Central memory CD8-positive, alpha-beta T cell (primary cell): ENCODE data around the gene RHBG.
"Not testable (repeated sequence)": the region's sequence is repeated elsewhere in the genome, so short reads cannot be mapped to it uniquely, and the experiment has no call there.

Source experiments
- ATAC-seq: fragments of 150-1000 bp; cut with Tn5 transposase; replicated peaks from 2 replicates; pipeline ENCODE4 v1.10.0; 2022; ENCODE audit warnings: mild to moderate bottlenecking, moderate FRiP score, moderate number of reproducible peaks; ENCODE audit not compliant: poor library complexity, severe bottlenecking; ENCODE audit errors: extremely low read depth
- DNase-seq, 2 donors: peaks; one replicate each; pipeline ENCODE4 v3.0.0; 2021; ENCODE audit warnings: low spot score in 2 of 2
- H3K27ac Mint-ChIP-seq: one replicate; pipeline ENCODE4 v1.8.0; 2022; ENCODE audit warnings: low read depth, mild to moderate bottlenecking, moderate library complexity, mixed read lengths
- H3K27me3 Mint-ChIP-seq: one replicate; pipeline ENCODE4 v1.8.0; 2022; ENCODE audit warnings: mixed read lengths
- H3K36me3 Mint-ChIP-seq: one replicate; pipeline ENCODE4 v1.8.0; 2022; ENCODE audit warnings: mild to moderate bottlenecking, moderate library complexity, mixed read lengths; ENCODE audit not compliant: insufficient read depth
- H3K4me1 Mint-ChIP-seq: one replicate; pipeline ENCODE4 v1.8.0; 2022; ENCODE audit warnings: mixed read lengths
- H3K4me3 Mint-ChIP-seq: one replicate; pipeline ENCODE4 v1.8.0; 2022; ENCODE audit warnings: mild to moderate bottlenecking, moderate library complexity, mixed read lengths
- H3K9me3 Mint-ChIP-seq: one replicate; pipeline ENCODE4 v1.8.0; 2022; ENCODE audit warnings: mixed read lengths

Gene RHBG, protein sequence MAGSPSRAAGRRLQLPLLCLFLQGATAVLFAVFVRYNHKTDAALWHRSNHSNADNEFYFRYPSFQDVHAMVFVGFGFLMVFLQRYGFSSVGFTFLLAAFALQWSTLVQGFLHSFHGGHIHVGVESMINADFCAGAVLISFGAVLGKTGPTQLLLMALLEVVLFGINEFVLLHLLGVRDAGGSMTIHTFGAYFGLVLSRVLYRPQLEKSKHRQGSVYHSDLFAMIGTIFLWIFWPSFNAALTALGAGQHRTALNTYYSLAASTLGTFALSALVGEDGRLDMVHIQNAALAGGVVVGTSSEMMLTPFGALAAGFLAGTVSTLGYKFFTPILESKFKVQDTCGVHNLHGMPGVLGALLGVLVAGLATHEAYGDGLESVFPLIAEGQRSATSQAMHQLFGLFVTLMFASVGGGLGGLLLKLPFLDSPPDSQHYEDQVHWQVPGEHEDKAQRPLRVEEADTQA

DNA sequence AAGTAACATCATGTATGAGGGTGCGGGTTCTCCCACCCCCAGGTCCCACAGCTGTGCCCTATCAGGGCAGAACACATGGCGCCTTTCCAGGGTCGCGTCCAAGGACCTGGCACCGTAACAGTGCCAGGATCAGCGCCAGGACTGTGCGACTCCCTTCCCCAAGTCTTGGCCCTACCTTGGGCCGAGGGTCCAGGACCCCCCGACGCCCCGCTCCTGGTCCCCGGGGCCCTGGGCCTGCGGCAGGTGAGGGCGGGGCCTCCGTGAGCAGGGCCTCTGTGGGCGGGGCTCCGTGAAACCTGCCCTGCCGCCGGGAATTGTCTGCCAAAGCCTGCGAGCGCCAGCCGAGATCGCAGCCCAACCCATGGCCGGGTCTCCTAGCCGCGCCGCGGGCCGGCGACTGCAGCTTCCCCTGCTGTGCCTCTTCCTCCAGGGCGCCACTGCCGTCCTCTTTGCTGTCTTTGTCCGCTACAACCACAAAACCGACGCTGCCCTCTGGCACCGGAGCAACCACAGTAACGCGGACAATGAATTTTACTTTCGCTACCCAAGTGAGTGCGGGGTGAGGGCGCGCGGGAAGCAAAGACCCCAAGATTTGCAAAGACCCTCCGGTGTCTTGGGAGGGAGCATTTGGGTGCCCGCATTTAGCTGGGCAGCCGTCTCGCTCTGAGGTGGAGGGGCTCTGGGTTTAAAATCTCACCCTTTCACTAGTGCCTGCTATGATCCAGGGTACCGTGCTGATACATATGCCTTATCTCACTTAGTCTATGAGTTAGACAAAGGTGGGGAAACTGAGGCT is at the start of gene RHBG:
Gene RHBG (plus strand): TSS at position 323 of the 796 bp plus-strand sequence. CDS start 39 bp downstream, at position 362.
- H3K36me3 Mint-ChIP-seq = no peaks in the 10 kb centered on the region
- peaks cover 5% of the 10 kb centered on the region for H3K4me1 Mint-ChIP-seq
- H3K27ac Mint-ChIP-seq = no peak within 1 kb of the TSS
- DNase-seq (no peak), ATAC-seq (no peak)
- H3K4me3 Mint-ChIP-seq = peak within 1 kb of the TSS; percentile 48
- no peaks in the 10 kb centered on the region for H3K9me3 Mint-ChIP-seq
- H3K27me3 Mint-ChIP-seq = peaks cover 71% of the 10 kb centered on the region

DNA sequence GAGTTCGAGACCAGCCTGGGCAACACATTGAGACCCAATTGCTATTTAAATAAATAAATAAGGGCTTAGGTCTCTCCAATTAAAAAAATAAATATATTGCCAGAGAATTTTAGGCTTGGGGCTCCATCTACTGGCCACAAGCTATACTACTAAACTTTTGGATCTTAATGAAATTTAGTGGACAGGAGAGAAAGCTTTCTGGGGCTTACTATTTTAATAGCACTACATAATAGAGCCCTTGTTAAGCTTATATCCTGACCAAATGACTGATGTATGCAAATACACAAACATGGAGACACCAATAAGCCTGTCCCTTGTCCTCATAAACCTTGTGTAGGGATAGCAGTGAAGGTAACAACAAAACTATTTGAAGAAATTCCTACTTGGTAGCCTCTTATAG is 49.3 kb upstream of the RHBG start:
- no peak for ATAC-seq
- Mint-ChIP-seq H3K27me3 (no peaks in the 10 kb centered on the region), H3K4me1 (no peaks in the 10 kb centered on the region), H3K9me3 (no peaks in the 10 kb centered on the region), H3K27ac (no peak overlapping the region), H3K4me3 (no peak overlapping the region), H3K36me3 (peaks cover 79% of the 10 kb centered on the region)
- DNase-seq = no peak

DNA sequence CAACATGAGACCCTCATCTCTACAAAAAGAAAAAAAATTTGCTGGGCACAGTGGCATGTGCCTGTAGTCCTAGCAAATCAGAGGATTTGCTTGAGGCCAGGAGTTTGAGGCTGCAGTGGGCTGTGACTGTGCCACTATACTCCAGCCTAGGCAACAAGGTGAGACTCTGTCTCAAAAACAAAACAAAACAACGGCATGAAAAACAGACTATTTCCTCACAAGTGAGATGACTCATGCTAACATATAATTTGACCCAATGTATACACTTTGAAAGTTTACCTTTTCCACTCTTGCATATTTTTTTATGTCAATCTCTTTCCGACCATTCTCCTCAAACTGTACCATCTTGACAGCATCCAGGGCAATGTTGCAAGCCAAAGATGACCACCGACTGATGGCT is 48.5 kb upstream of the RHBG start:
- no peaks in the 10 kb centered on the region for H3K9me3 Mint-ChIP-seq
- peaks cover 78% of the 10 kb centered on the region for H3K36me3 Mint-ChIP-seq
- no peak for DNase-seq
- no peak overlapping the region for H3K27ac Mint-ChIP-seq
- no peak overlapping the region for H3K4me3 Mint-ChIP-seq
- no peak for ATAC-seq
- H3K27me3 Mint-ChIP-seq = no peaks in the 10 kb centered on the region
- H3K4me1 Mint-ChIP-seq = no peaks in the 10 kb centered on the region

- not testable (repeated sequence) for ATAC-seq, H3K9me3 Mint-ChIP-seq, H3K27ac Mint-ChIP-seq, H3K27me3 Mint-ChIP-seq, H3K4me1 Mint-ChIP-seq, H3K4me3 Mint-ChIP-seq, DNase-seq
- H3K36me3 Mint-ChIP-seq = peaks cover 61% of the 10 kb centered on the region
These were observed 45.8 kb upstream of the RHBG start for GRCh38 chr1:156323179-156323578.

- peak overlapping the region; percentile 96 for H3K4me3 Mint-ChIP-seq
- H3K4me1 Mint-ChIP-seq = peaks cover 37% of the 10 kb centered on the region
- DNase-seq (no peak), ATAC-seq (no peak)
- H3K27ac Mint-ChIP-seq = peak overlapping the region; percentile 86
- H3K9me3 Mint-ChIP-seq = no peaks in the 10 kb centered on the region
- peaks cover 43% of the 10 kb centered on the region for H3K36me3 Mint-ChIP-seq
- H3K27me3 Mint-ChIP-seq = no peaks in the 10 kb centered on the region
These were observed 32.8 kb upstream of the RHBG start for GRCh38 chr1:156336242-156336641.

DNA sequence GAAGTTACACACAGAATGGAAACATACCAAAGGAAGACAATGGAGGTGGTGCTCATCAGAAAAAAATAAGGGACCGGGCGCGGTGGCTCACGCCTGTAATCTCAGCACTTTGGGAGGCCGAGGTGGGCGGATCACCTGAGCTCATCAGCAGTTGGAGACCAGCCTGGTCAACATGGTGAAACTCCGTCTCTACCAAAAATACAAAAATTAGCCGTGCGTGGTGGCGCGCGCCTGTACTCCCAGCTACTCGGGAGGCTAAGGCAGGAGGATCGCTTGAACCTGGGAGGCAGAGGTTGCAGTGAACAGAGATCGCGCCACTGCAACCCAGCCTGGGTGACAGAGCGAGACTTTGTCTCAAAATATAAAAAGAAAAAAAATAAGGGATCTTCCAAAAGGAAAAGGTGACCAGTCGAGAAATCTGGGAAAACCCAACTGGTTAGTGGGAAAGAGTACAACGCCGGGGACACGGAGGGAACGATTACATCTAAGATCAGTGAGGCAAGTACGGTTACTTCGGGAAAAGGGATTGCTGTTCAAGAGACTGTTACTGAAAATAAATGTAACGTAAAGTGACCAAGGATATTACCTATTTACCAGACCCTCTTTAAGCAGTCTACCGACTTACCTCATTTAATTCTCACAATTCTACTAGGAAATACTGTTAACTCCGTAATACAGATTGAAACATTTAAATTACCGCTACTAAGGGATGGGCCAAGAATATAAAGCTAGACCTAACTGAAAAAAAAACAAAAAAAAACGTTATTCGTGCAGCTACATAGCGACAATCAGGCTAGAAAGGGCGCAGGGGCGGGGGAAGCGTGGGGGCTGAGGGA is 31.7 kb upstream of the RHBG start:
- Mint-ChIP-seq H3K27ac (peak overlapping the region; percentile 86), H3K27me3 (no peaks in the 10 kb centered on the region), H3K4me3 (peak overlapping the region; percentile 96), H3K36me3 (peaks cover 36% of the 10 kb centered on the region), H3K4me1 (peaks cover 37% of the 10 kb centered on the region), H3K9me3 (no peaks in the 10 kb centered on the region)
- no peak for DNase-seq
- no peak for ATAC-seq

GRCh38 chr1:156337888-156338179 is 31.2 kb upstream of the RHBG start:
- H3K9me3 Mint-ChIP-seq = no peaks in the 10 kb centered on the region
- no peaks in the 10 kb centered on the region for H3K27me3 Mint-ChIP-seq
- H3K27ac Mint-ChIP-seq = peak overlapping the region; percentile 86
- DNase-seq (no peak), ATAC-seq (no peak)
- peaks cover 30% of the 10 kb centered on the region for H3K36me3 Mint-ChIP-seq
- H3K4me3 Mint-ChIP-seq = peak overlapping the region; percentile 96
- peaks cover 37% of the 10 kb centered on the region for H3K4me1 Mint-ChIP-seq

- peak within 1 kb of the TSS; percentile 96 for H3K4me3 Mint-ChIP-seq
- H3K4me1 Mint-ChIP-seq = peaks cover 37% of the 10 kb centered on the region
- peaks cover 26% of the 10 kb centered on the region for H3K36me3 Mint-ChIP-seq
- DNase-seq = peak; percentile 99
- H3K27ac Mint-ChIP-seq = peak within 1 kb of the TSS; percentile 86
- H3K27me3 Mint-ChIP-seq = no peaks in the 10 kb centered on the region
- ATAC-seq = peak; percentile 95
- no peaks in the 10 kb centered on the region for H3K9me3 Mint-ChIP-seq
These were observed 30.6 kb upstream of the RHBG start, which contains the start of the genes CCT3 and TSACC for GRCh38 chr1:156338180-156338976. CCT3 (minus strand) TSS chr1:156338292; CDS start chr1:156338184, 108 bp downstream. TSACC (plus strand) TSS chr1:156338526; CDS start chr1:156339758, 1,232 bp downstream.

GRCh38 chr1:156342166-156342955 is 26.6 kb upstream of the RHBG start:
- Mint-ChIP-seq H3K27ac (no peak overlapping the region), H3K4me1 (peaks cover 10% of the 10 kb centered on the region), H3K27me3 (peaks cover 25% of the 10 kb centered on the region), H3K36me3 (peaks cover 8% of the 10 kb centered on the region), H3K9me3 (no peaks in the 10 kb centered on the region), H3K4me3 (no peak overlapping the region)
- ATAC-seq (no peak), DNase-seq (no peak)

- no peak for DNase-seq
- no peak for ATAC-seq
- peaks cover 2% of the 10 kb centered on the region for H3K36me3 Mint-ChIP-seq
- H3K4me1 Mint-ChIP-seq = no peaks in the 10 kb centered on the region
- H3K27me3 Mint-ChIP-seq = peaks cover 29% of the 10 kb centered on the region
- H3K4me3 Mint-ChIP-seq = no peak overlapping the region
- H3K27ac Mint-ChIP-seq = no peak overlapping the region
- no peaks in the 10 kb centered on the region for H3K9me3 Mint-ChIP-seq
These were observed 24.6 kb upstream of the RHBG start for GRCh38 chr1:156344409-156344808.

GRCh38 chr1:156346035-156346434 is 23.0 kb upstream of the RHBG start:
- H3K4me3 Mint-ChIP-seq, H3K9me3 Mint-ChIP-seq, H3K27ac Mint-ChIP-seq, ATAC-seq, H3K36me3 Mint-ChIP-seq, DNase-seq, H3K4me1 Mint-ChIP-seq: not testable (repeated sequence)
- peaks cover 29% of the 10 kb centered on the region for H3K27me3 Mint-ChIP-seq
